ENCODE measurements around the gene TMEM54. TPM values are rescaled to one million over a fixed set of nuclear protein-coding genes. Genes with fewer than 3 reads are reported as not detected.

The TMEM54 gene
- total RNA-seq, 1 donor from 2014 or later: 41.9 TPM

DNA sequence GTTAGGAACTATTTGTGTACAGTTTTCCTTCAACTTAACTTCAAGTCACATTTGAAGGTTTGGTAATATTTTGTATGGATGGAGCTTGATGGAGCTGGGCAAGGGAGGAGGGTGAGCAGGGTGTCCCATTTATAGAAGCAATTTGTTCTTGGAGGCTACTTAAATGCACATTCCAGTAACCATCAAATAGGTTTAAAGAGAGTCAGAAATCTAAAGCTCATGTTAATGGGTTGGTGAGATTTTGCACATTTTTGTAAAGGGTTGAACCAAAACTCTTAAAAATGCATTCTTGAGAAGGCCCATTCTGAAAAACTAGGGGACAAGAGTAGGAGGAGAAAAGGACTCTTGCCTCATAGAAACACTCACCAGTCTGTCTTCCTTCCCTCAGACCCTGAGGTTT, 40.6 kb downstream of the TMEM54 start:
- H3K27ac ChIP-seq: no peak overlapping the region

DNA sequence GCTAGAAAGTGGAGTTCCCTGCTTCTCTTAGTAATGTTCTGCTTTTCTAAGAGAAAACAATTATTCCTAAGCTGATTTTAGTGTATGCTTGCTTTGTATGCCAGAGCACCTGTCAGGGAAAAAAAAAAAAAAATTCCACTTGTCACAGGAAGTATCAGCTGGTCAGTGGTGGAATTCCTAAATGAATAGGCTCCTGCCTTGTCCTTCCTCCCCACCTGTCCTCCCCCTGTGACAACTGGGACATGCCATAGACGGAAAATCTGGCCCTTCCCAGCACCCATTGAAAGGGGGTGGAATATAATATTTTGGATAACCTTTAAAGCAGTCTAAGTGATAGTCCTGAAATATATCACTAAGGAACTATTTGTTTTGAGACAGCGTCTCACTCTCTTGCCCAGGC, 41.3 kb downstream of the TMEM54 start:
- Histone ChIP-seq H3K27ac (no peak overlapping the region), H3K27me3 (no peaks in the 10 kb centered on the region), H3K4me3 (no peak overlapping the region), H3K36me3 (peaks cover 31% of the 10 kb centered on the region), H3K9me3 (no peaks in the 10 kb centered on the region), H3K4me1 (no peaks in the 10 kb centered on the region)
- intact Hi-C loops (cut with DNase I): no loop called here
- TF ChIP-seq, protein P1, sequence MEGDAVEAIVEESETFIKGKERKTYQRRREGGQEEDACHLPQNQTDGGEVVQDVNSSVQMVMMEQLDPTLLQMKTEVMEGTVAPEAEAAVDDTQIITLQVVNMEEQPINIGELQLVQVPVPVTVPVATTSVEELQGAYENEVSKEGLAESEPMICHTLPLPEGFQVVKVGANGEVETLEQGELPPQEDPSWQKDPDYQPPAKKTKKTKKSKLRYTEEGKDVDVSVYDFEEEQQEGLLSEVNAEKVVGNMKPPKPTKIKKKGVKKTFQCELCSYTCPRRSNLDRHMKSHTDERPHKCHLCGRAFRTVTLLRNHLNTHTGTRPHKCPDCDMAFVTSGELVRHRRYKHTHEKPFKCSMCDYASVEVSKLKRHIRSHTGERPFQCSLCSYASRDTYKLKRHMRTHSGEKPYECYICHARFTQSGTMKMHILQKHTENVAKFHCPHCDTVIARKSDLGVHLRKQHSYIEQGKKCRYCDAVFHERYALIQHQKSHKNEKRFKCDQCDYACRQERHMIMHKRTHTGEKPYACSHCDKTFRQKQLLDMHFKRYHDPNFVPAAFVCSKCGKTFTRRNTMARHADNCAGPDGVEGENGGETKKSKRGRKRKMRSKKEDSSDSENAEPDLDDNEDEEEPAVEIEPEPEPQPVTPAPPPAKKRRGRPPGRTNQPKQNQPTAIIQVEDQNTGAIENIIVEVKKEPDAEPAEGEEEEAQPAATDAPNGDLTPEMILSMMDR (IDR thresholded peaks at IDR 0.05): no peak
- ATAC-seq (no peak), DNase-seq (no peak)

More for the DNA sequence above, 40.6 kb downstream of the TMEM54 start:
- ATAC-seq (no peak), DNase-seq (no peak)
- H3K27me3 ChIP-seq: no peaks in the 10 kb centered on the region
- H3K9me3 ChIP-seq: no peaks in the 10 kb centered on the region
- no peaks in the 10 kb centered on the region for H3K4me1 ChIP-seq
- H3K36me3 ChIP-seq: peaks cover 24% of the 10 kb centered on the region
- H3K4me3 ChIP-seq: no peak overlapping the region
- TF ChIP-seq, protein P1 (IDR thresholded peaks at IDR 0.05): no peak
- intact Hi-C loops (cut with DNase I): no loop called here

DNA sequence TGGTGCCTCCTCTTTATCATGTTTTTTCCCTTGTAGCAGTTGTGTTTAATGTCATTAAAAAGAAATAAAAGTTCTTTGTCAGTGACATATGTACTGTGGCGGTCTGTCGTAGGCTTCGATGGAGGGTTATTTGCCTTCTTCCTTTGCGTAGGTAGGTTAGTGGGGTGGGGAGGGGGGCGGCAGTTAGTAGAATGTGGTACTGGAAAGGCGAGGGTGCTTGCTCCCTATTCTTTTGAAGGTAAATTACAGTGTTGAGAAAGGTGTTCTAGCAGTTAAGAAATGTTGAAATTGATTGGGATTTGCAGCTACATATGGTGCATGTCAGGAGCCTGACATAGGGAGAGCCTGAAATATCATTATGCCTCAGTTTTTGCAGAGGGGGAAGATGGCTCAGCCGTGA, 42.4 kb downstream of the TMEM54 start:
- H3K4me1 ChIP-seq: no peaks in the 10 kb centered on the region

DNA sequence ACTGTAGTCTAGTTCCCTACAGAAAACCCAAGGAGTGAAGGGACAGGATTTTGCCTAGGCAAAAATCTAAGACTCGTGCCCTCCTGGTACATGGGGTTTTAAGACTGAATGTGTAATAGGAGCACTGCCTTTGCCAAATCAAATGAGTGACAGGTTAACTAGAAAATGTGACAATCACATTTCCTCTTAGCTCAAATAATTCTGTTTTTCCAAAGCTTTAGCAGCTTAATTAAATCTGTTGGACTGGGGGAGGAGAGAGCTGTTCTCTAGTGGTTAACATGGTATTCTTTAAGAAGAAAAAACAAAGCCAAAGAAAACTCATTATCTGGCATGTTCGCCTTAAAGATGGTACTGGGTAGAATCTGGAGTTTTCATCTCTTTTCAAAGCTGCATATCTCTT, 43.1 kb downstream of the TMEM54 start:
- Histone ChIP-seq H3K9me3 (no peaks in the 10 kb centered on the region), H3K27me3 (no peaks in the 10 kb centered on the region), H3K4me1 (no peaks in the 10 kb centered on the region), H3K36me3 (peaks cover 48% of the 10 kb centered on the region), H3K27ac (no peak overlapping the region), H3K4me3 (no peak overlapping the region)
- intact Hi-C loops (cut with DNase I): no loop called here
- no peak for ATAC-seq
- DNase-seq: no peak
- TF ChIP-seq, protein P1 (IDR thresholded peaks at IDR 0.05): no peak

More for the DNA sequence above, 42.4 kb downstream of the TMEM54 start:
- no peak for ATAC-seq
- DNase-seq: no peak
- Histone ChIP-seq H3K9me3 (no peaks in the 10 kb centered on the region), H3K27ac (no peak overlapping the region), H3K36me3 (peaks cover 42% of the 10 kb centered on the region), H3K4me3 (no peak overlapping the region), H3K27me3 (no peaks in the 10 kb centered on the region)
- TF ChIP-seq, protein P1 (IDR thresholded peaks at IDR 0.05): no peak
- intact Hi-C loops (cut with DNase I): no loop called here

DNA sequence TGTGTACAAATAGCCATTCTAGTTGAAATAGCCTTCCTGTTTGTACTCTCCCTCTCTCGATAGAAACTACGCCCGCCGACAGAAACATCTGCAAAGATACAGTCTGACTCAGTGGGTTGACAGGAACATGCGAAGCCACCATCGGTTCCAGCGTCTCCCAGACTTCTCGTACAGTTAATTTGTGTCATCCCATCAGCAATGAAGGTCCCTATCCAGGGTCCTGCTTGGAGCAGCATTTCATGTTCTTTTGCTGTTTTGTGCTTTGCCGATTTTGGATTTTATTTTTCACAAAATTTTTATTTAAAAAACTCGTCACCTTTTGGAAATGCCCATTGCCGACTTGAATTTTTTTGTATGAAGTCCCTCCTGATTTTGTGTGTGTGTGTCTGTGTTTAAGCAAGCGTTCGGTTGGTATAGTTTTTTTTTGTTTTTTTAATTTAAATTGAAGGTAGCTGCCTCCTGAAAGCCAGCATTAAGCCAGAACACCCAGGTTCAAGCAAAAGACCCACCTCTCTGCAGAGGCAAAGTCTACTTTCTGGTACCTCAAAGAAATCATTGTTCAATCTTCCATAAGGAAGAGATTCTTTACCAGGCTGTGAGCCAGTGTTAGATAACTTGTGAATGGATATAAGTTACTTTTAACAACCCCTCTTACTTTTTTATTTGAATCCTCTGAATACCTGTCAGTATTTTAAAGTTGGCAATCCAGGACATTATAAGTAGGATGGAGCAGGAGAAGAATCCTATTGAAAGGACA, 45.1 kb downstream of the TMEM54 start:
- intact Hi-C loops (cut with DNase I): no loop called here
- TF ChIP-seq, protein P1 (IDR thresholded peaks at IDR 0.05): no peak
- DNase-seq (no peak), ATAC-seq (no peak)
- peaks cover 58% of the 10 kb centered on the region for H3K36me3 ChIP-seq
- H3K9me3 ChIP-seq: no peaks in the 10 kb centered on the region
- H3K4me3 ChIP-seq: no peak overlapping the region
- H3K27me3 ChIP-seq: no peaks in the 10 kb centered on the region
- H3K4me1 ChIP-seq: no peaks in the 10 kb centered on the region
- H3K27ac ChIP-seq: no peak overlapping the region
